Measurements from ENCODE around the gene GNG12. TPM values are rescaled to one million over a fixed set of nuclear protein-coding genes. Genes with fewer than 3 reads are reported as not detected.
A peak's percentile ranks its signal among the peaks of the same experiment; 100 is the strongest.

GNG12 gene
- total RNA-seq, 1 donor from 2014 or later = 0.08 TPM

GRCh38 chr1:67767103-67767782 is 66.0 kb downstream of the GNG12 start:
- Mint-ChIP-seq H3K4me1 (ENCODE audit: low read depth) (peaks cover 27% of the 10 kb centered on the region), H3K27ac (peak overlapping the region; percentile 44), H3K9me3 (no peaks in the 10 kb centered on the region), H3K4me3 (no peak overlapping the region), H3K27me3 (ENCODE audit: insufficient read depth) (peaks cover 32% of the 10 kb centered on the region), H3K36me3 (ENCODE audit: low read depth) (no peaks in the 10 kb centered on the region)
- no peak for DNase-seq (ENCODE audit: low spot score)
- intact Hi-C loops (cut with micrococcal nuclease) = loop anchor here (5.0 to 10.0 kb wide), 3 partner anchors 65 to 1970 kb away; partner anchors contain the start of gene GNG12

- peaks cover 27% of the 10 kb centered on the region for H3K4me1 Mint-ChIP-seq (ENCODE audit: low read depth)
- intact Hi-C loops (cut with micrococcal nuclease) = loop anchor here (1.0 to 10.0 kb wide), 5 partner anchors 66 to 1971 kb away; partner anchors contain the start of gene GNG12
- H3K27me3 Mint-ChIP-seq (ENCODE audit: insufficient read depth) = peaks cover 34% of the 10 kb centered on the region
- H3K36me3 Mint-ChIP-seq (ENCODE audit: low read depth) = no peaks in the 10 kb centered on the region
- no peaks in the 10 kb centered on the region for H3K9me3 Mint-ChIP-seq
- H3K27ac Mint-ChIP-seq = no peak overlapping the region
- DNase-seq (ENCODE audit: low spot score) = no peak
- H3K4me3 Mint-ChIP-seq = no peak overlapping the region
Observed at GRCh38 chr1:67766141-67766978, 66.9 kb downstream of the GNG12 start.

- Mint-ChIP-seq H3K27me3 (ENCODE audit: insufficient read depth) (peaks cover 40% of the 10 kb centered on the region), H3K9me3 (no peaks in the 10 kb centered on the region), H3K4me1 (ENCODE audit: low read depth) (peaks cover 21% of the 10 kb centered on the region), H3K36me3 (ENCODE audit: low read depth) (no peaks in the 10 kb centered on the region), H3K27ac (no peak overlapping the region), H3K4me3 (no peak overlapping the region)
- no peak for DNase-seq (ENCODE audit: low spot score)
- intact Hi-C loops (cut with micrococcal nuclease) = loop anchor here (5.0 to 10.0 kb wide), 3 partner anchors 68 to 1973 kb away; partner anchors contain the start of gene GNG12
Observed at GRCh38 chr1:67764633-67765032, 68.6 kb downstream of the GNG12 start.

GRCh38 chr1:67761730-67762129 is 71.5 kb downstream of the GNG12 start:
- Mint-ChIP-seq H3K9me3 (no peaks in the 10 kb centered on the region), H3K4me1 (ENCODE audit: low read depth) (peaks cover 10% of the 10 kb centered on the region), H3K4me3 (no peak overlapping the region), H3K36me3 (ENCODE audit: low read depth) (no peaks in the 10 kb centered on the region), H3K27me3 (ENCODE audit: insufficient read depth) (peaks cover 34% of the 10 kb centered on the region), H3K27ac (no peak overlapping the region)
- intact Hi-C loops (cut with micrococcal nuclease) = loop anchor here (10.0 kb wide), 1 partner anchor 583 kb away; no protein-coding TSS in a partner anchor
- no peak for DNase-seq (ENCODE audit: low spot score)

GRCh38 chr1:67761091-67761490 is 72.2 kb downstream of the GNG12 start:
- H3K27me3 Mint-ChIP-seq (ENCODE audit: insufficient read depth) = peaks cover 30% of the 10 kb centered on the region
- H3K4me1 Mint-ChIP-seq (ENCODE audit: low read depth) = peaks cover 4% of the 10 kb centered on the region
- no peak for DNase-seq (ENCODE audit: low spot score)
- no peak overlapping the region for H3K4me3 Mint-ChIP-seq
- no peaks in the 10 kb centered on the region for H3K36me3 Mint-ChIP-seq (ENCODE audit: low read depth)
- H3K9me3 Mint-ChIP-seq = no peaks in the 10 kb centered on the region
- intact Hi-C loops (cut with micrococcal nuclease) = loop anchor here (10.0 kb wide), 1 partner anchor 584 kb away; no protein-coding TSS in a partner anchor
- no peak overlapping the region for H3K27ac Mint-ChIP-seq

GRCh38 chr1:67760030-67760821 is 73.0 kb downstream of the GNG12 start:
- Mint-ChIP-seq H3K9me3 (no peaks in the 10 kb centered on the region), H3K27ac (no peak overlapping the region), H3K4me3 (no peak overlapping the region), H3K27me3 (ENCODE audit: insufficient read depth) (peaks cover 27% of the 10 kb centered on the region), H3K4me1 (ENCODE audit: low read depth) (no peaks in the 10 kb centered on the region), H3K36me3 (ENCODE audit: low read depth) (no peaks in the 10 kb centered on the region)
- DNase-seq (ENCODE audit: low spot score) = peak; percentile 19
- intact Hi-C loops (cut with micrococcal nuclease) = loop anchor here (1.0 to 10.0 kb wide), 4 partner anchors 74 to 585 kb away; no protein-coding TSS in a partner anchor

GRCh38 chr1:67759692-67760029 is 73.6 kb downstream of the GNG12 start:
- intact Hi-C loops (cut with micrococcal nuclease) = loop anchor here (1.0 to 10.0 kb wide), 4 partner anchors 73 to 585 kb away; no protein-coding TSS in a partner anchor
- peaks cover 27% of the 10 kb centered on the region for H3K27me3 Mint-ChIP-seq (ENCODE audit: insufficient read depth)
- no peak for DNase-seq (ENCODE audit: low spot score)
- H3K4me3 Mint-ChIP-seq = no peak overlapping the region
- H3K4me1 Mint-ChIP-seq (ENCODE audit: low read depth) = peaks cover 4% of the 10 kb centered on the region
- no peak overlapping the region for H3K27ac Mint-ChIP-seq
- H3K9me3 Mint-ChIP-seq = no peaks in the 10 kb centered on the region
- H3K36me3 Mint-ChIP-seq (ENCODE audit: low read depth) = no peaks in the 10 kb centered on the region

GRCh38 chr1:67759066-67759465 is 74.2 kb downstream of the GNG12 start:
- no peak overlapping the region for H3K4me3 Mint-ChIP-seq
- no peaks in the 10 kb centered on the region for H3K9me3 Mint-ChIP-seq
- H3K4me1 Mint-ChIP-seq (ENCODE audit: low read depth) = peaks cover 10% of the 10 kb centered on the region
- intact Hi-C loops (cut with micrococcal nuclease) = no loop called here
- no peak overlapping the region for H3K27ac Mint-ChIP-seq
- DNase-seq (ENCODE audit: low spot score) = no peak
- H3K27me3 Mint-ChIP-seq (ENCODE audit: insufficient read depth) = peaks cover 23% of the 10 kb centered on the region
- H3K36me3 Mint-ChIP-seq (ENCODE audit: low read depth) = no peaks in the 10 kb centered on the region

GRCh38 chr1:67755619-67756018 is 77.6 kb downstream of the GNG12 start:
- H3K27me3 Mint-ChIP-seq (ENCODE audit: insufficient read depth) = peaks cover 3% of the 10 kb centered on the region
- no peak for DNase-seq (ENCODE audit: low spot score)
- no peaks in the 10 kb centered on the region for H3K9me3 Mint-ChIP-seq
- H3K4me3 Mint-ChIP-seq = no peak overlapping the region
- no peak overlapping the region for H3K27ac Mint-ChIP-seq
- H3K36me3 Mint-ChIP-seq (ENCODE audit: low read depth) = no peaks in the 10 kb centered on the region
- peaks cover 20% of the 10 kb centered on the region for H3K4me1 Mint-ChIP-seq (ENCODE audit: low read depth)
- intact Hi-C loops (cut with micrococcal nuclease) = no loop called here

- no peak overlapping the region for H3K27ac Mint-ChIP-seq
- peaks cover 2% of the 10 kb centered on the region for H3K27me3 Mint-ChIP-seq (ENCODE audit: insufficient read depth)
- peaks cover 24% of the 10 kb centered on the region for H3K4me1 Mint-ChIP-seq (ENCODE audit: low read depth)
- H3K36me3 Mint-ChIP-seq (ENCODE audit: low read depth) = no peaks in the 10 kb centered on the region
- H3K9me3 Mint-ChIP-seq = no peaks in the 10 kb centered on the region
- H3K4me3 Mint-ChIP-seq = no peak overlapping the region
- intact Hi-C loops (cut with micrococcal nuclease) = no loop called here
- DNase-seq (ENCODE audit: low spot score) = no peak
Observed at GRCh38 chr1:67755160-67755559, 78.1 kb downstream of the GNG12 start.

- no peak overlapping the region for H3K27ac Mint-ChIP-seq
- no peak for DNase-seq (ENCODE audit: low spot score)
- no peaks in the 10 kb centered on the region for H3K36me3 Mint-ChIP-seq (ENCODE audit: low read depth)
- intact Hi-C loops (cut with micrococcal nuclease) = no loop called here
- H3K27me3 Mint-ChIP-seq (ENCODE audit: insufficient read depth) = peaks cover 2% of the 10 kb centered on the region
- H3K9me3 Mint-ChIP-seq = no peaks in the 10 kb centered on the region
- no peak overlapping the region for H3K4me3 Mint-ChIP-seq
- H3K4me1 Mint-ChIP-seq (ENCODE audit: low read depth) = peaks cover 31% of the 10 kb centered on the region
Observed at GRCh38 chr1:67754526-67754920, 78.7 kb downstream of the GNG12 start.

GRCh38 chr1:67753776-67754525 is 79.3 kb downstream of the GNG12 start:
- Mint-ChIP-seq H3K27me3 (ENCODE audit: insufficient read depth) (peaks cover 2% of the 10 kb centered on the region), H3K4me1 (ENCODE audit: low read depth) (peaks cover 34% of the 10 kb centered on the region), H3K27ac (no peak overlapping the region), H3K9me3 (no peaks in the 10 kb centered on the region), H3K4me3 (no peak overlapping the region), H3K36me3 (ENCODE audit: low read depth) (no peaks in the 10 kb centered on the region)
- intact Hi-C loops (cut with micrococcal nuclease) = no loop called here
- DNase-seq (ENCODE audit: low spot score) = no peak
